ENCODE data around the gene MLYCD. TPM values are rescaled to one million over a fixed set of nuclear protein-coding genes. Genes with fewer than 3 reads are reported as not detected.

MLYCD gene
- total RNA-seq, 1 donor from 2014 or later = 10.8 TPM

GRCh38 chr16:83931556-83931955 lies 32.6 kb downstream of the MLYCD start:
- CTCF ChIA-PET = no interaction called here

GRCh38 chr16:83932304-83932703 lies 33.4 kb downstream of the MLYCD start:
- Mint-ChIP-seq H3K9me3 (no peaks in the 10 kb centered on the region), H3K27ac (no peak overlapping the region), H3K36me3 (ENCODE audit: low read depth) (peaks cover 5% of the 10 kb centered on the region), H3K27me3 (no peaks in the 10 kb centered on the region), H3K4me3 (no peak overlapping the region), H3K4me1 (no peaks in the 10 kb centered on the region)
- intact Hi-C loops (cut with micrococcal nuclease) = no loop called here
- ATAC-seq (ENCODE audit: low read depth) = no peak
- no peak for DNase-seq
- TF ChIP-seq, protein P1, sequence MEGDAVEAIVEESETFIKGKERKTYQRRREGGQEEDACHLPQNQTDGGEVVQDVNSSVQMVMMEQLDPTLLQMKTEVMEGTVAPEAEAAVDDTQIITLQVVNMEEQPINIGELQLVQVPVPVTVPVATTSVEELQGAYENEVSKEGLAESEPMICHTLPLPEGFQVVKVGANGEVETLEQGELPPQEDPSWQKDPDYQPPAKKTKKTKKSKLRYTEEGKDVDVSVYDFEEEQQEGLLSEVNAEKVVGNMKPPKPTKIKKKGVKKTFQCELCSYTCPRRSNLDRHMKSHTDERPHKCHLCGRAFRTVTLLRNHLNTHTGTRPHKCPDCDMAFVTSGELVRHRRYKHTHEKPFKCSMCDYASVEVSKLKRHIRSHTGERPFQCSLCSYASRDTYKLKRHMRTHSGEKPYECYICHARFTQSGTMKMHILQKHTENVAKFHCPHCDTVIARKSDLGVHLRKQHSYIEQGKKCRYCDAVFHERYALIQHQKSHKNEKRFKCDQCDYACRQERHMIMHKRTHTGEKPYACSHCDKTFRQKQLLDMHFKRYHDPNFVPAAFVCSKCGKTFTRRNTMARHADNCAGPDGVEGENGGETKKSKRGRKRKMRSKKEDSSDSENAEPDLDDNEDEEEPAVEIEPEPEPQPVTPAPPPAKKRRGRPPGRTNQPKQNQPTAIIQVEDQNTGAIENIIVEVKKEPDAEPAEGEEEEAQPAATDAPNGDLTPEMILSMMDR (IDR thresholded peaks at IDR 0.05) = no peak
- CTCF ChIA-PET = no interaction called here
- POLR2A ChIA-PET = no interaction called here

More at GRCh38 chr16:83931556-83931955, 32.6 kb downstream of the MLYCD start:
- Mint-ChIP-seq H3K9me3 (no peaks in the 10 kb centered on the region), H3K27me3 (no peaks in the 10 kb centered on the region), H3K4me3 (no peak overlapping the region), H3K27ac (no peak overlapping the region), H3K4me1 (peaks cover 2% of the 10 kb centered on the region), H3K36me3 (ENCODE audit: low read depth) (peaks cover 5% of the 10 kb centered on the region)
- POLR2A ChIA-PET = no interaction called here
- DNase-seq = no peak
- no peak for ATAC-seq (ENCODE audit: low read depth)
- TF ChIP-seq, protein P1 (IDR thresholded peaks at IDR 0.05) = no peak
- intact Hi-C loops (cut with micrococcal nuclease) = no loop called here

- no peak for DNase-seq
- Mint-ChIP-seq H3K4me3 (no peak overlapping the region), H3K27me3 (no peaks in the 10 kb centered on the region), H3K27ac (no peak overlapping the region), H3K4me1 (no peaks in the 10 kb centered on the region), H3K9me3 (no peaks in the 10 kb centered on the region), H3K36me3 (ENCODE audit: low read depth) (peaks cover 5% of the 10 kb centered on the region)
- POLR2A ChIA-PET = no interaction called here
- CTCF ChIA-PET = no interaction called here
- intact Hi-C loops (cut with micrococcal nuclease) = no loop called here
- TF ChIP-seq, protein P1 (IDR thresholded peaks at IDR 0.05) = no peak
- ATAC-seq (ENCODE audit: low read depth) = no peak
Measured at GRCh38 chr16:83932955-83933673, 34.2 kb downstream of the MLYCD start.

- ChIA-PET POLR2A (no interaction called here), CTCF (no interaction called here)
- Mint-ChIP-seq H3K4me3 (no peak overlapping the region), H3K9me3 (no peaks in the 10 kb centered on the region), H3K27me3 (no peaks in the 10 kb centered on the region), H3K4me1 (no peaks in the 10 kb centered on the region), H3K27ac (no peak overlapping the region), H3K36me3 (ENCODE audit: low read depth) (peaks cover under 1% of the 10 kb centered on the region)
- DNase-seq (no peak), ATAC-seq (ENCODE audit: low read depth) (no peak)
- TF ChIP-seq, protein P1 (IDR thresholded peaks at IDR 0.05) = no peak
- intact Hi-C loops (cut with micrococcal nuclease) = no loop called here
Measured at GRCh38 chr16:83933885-83934683, 35.2 kb downstream of the MLYCD start.

DNA sequence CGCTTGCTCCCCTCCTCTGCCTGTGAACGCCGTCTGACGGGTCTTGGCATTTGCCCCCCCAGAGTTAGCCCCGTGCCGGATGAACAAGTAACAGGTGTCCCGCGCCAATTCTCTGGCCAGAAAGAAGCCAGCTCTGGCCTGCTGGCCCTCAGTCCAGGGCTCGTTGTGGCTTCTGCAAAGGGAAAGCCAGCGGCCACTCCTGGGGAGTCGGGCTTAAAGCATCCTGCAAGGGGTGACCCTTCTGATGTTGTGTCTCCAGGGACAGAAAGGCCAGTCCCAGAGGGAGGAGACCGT lies 35.7 kb downstream of the MLYCD start:
- no peaks in the 10 kb centered on the region for H3K27me3 Mint-ChIP-seq
- ATAC-seq (ENCODE audit: low read depth) (no peak), DNase-seq (no peak)
- TF ChIP-seq, protein P1 (IDR thresholded peaks at IDR 0.05) = no peak
- POLR2A ChIA-PET = no interaction called here
- H3K4me1 Mint-ChIP-seq = peaks cover 4% of the 10 kb centered on the region
- H3K36me3 Mint-ChIP-seq (ENCODE audit: low read depth) = no peaks in the 10 kb centered on the region
- H3K9me3 Mint-ChIP-seq = no peaks in the 10 kb centered on the region
- intact Hi-C loops (cut with micrococcal nuclease) = no loop called here
- CTCF ChIA-PET = no interaction called here
- no peak overlapping the region for H3K27ac Mint-ChIP-seq
- no peak overlapping the region for H3K4me3 Mint-ChIP-seq

Data from activated B cell treated with CpG ODN at 0.5 μM for 24 hours (primary cell).